ENCODE measurements around the gene CEBPG. TPM values are rescaled to one million over a fixed set of nuclear protein-coding genes. Genes with fewer than 3 reads are reported as not detected.

Gene CEBPG
- total and polyA plus RNA-seq, 2 donors (not counting 1 experiment from before 2014, with no cell fraction given), result 12.5 to 24.2 TPM

GRCh38 chr19:33333151-33333550 is 40.4 kb upstream of the CEBPG start:
- Histone ChIP-seq H2AFZ (ENCODE audit: insufficient read depth, low read depth, low read length, poor library complexity, severe bottlenecking) (no peak overlapping the region), H3K36me3 (replicated peaks in 1 of 2; ENCODE audit: control extremely low read depth in 1 of 2, control insufficient read depth in 1 of 2, extremely low read depth in 1 of 2, insufficient read depth in 2 of 2, low read length in 1 of 2) (no peaks in the 10 kb centered on the region), H3K4me1 (ENCODE audit: control insufficient read depth in 2 of 2, insufficient read depth in 2 of 2, low read length in 2 of 2) (peaks cover 17 to 24% of the 10 kb centered on the region in 2 donors), H3K27me3 (replicated peaks in 1 of 4; ENCODE audit: control extremely low read depth in 1 of 4, control insufficient read depth in 3 of 4, insufficient read depth in 4 of 4, low read length in 3 of 4) (peaks cover 0 to 2% (median under 1%) of the 10 kb centered on the region in 4 experiments), H3K79me2 (ENCODE audit: control insufficient read depth, insufficient read depth, low read length) (no peaks in the 10 kb centered on the region), H3K9me3 (ENCODE audit: control extremely low read depth in 1 of 3, control insufficient read depth in 2 of 3, insufficient read depth in 1 of 3, low read length in 2 of 3) (peaks cover 0 to 5% (median 0%) of the 10 kb centered on the region in 3 donors), H3K27ac (ENCODE audit: low read length in 2 of 2) (no peak overlapping the region), H3K9ac (ENCODE audit: low read length) (no peak overlapping the region), H3K4me2 (replicated peaks; ENCODE audit: low read depth, low read length, poor library complexity, severe bottlenecking) (no peak overlapping the region), H3K4me3 (ENCODE audit: control extremely low read depth in 1 of 5, extremely low read depth in 1 of 5, insufficient read depth in 1 of 5, low read depth in 2 of 5, low read length in 4 of 5) (no peak overlapping the region), H4K20me1 (ENCODE audit: control insufficient read depth, insufficient read depth, low read length, poor library complexity, severe bottlenecking) (no peaks in the 10 kb centered on the region)
- Mint-ChIP-seq H3K4me3 (no peak overlapping the region), H3K27ac (no peak overlapping the region), H3K27me3 (peaks cover 26% of the 10 kb centered on the region), H3K9me3 (ENCODE audit: insufficient read depth) (peaks cover 2% of the 10 kb centered on the region), H3K4me1 (peaks cover 14% of the 10 kb centered on the region)
- DNase-seq (no peak), ATAC-seq (ENCODE audit: low read depth) (no peak)
- WGBS (ENCODE audit: insufficient coverage), result 86% methylated on average over 1 of the region's 4 CpGs
- intact Hi-C loops (cut with micrococcal nuclease), result no loop called here
- TF ChIP-seq EZH2 (IDR thresholded peaks at IDR 0.05; ENCODE audit: borderline replicate concordance, insufficient read depth, low read depth, low read length, poor library complexity, severe bottlenecking), result no peak
- TF ChIP-seq, protein P1, sequence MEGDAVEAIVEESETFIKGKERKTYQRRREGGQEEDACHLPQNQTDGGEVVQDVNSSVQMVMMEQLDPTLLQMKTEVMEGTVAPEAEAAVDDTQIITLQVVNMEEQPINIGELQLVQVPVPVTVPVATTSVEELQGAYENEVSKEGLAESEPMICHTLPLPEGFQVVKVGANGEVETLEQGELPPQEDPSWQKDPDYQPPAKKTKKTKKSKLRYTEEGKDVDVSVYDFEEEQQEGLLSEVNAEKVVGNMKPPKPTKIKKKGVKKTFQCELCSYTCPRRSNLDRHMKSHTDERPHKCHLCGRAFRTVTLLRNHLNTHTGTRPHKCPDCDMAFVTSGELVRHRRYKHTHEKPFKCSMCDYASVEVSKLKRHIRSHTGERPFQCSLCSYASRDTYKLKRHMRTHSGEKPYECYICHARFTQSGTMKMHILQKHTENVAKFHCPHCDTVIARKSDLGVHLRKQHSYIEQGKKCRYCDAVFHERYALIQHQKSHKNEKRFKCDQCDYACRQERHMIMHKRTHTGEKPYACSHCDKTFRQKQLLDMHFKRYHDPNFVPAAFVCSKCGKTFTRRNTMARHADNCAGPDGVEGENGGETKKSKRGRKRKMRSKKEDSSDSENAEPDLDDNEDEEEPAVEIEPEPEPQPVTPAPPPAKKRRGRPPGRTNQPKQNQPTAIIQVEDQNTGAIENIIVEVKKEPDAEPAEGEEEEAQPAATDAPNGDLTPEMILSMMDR (IDR thresholded peaks at IDR 0.05), result no peak
- POLR2A ChIA-PET, result no interaction called here
- CTCF ChIA-PET, result no interaction called here

GRCh38 chr19:33333642-33334041 is 39.9 kb upstream of the CEBPG start:
- Histone ChIP-seq H3K27ac (ENCODE audit: low read length in 2 of 2) (no peak overlapping the region), H3K79me2 (ENCODE audit: control insufficient read depth, insufficient read depth, low read length) (no peaks in the 10 kb centered on the region), H3K4me1 (ENCODE audit: control insufficient read depth in 2 of 2, insufficient read depth in 2 of 2, low read length in 2 of 2) (peaks cover 17 to 24% of the 10 kb centered on the region in 2 donors), H3K9ac (ENCODE audit: low read length) (no peak overlapping the region), H3K4me3 (ENCODE audit: control extremely low read depth in 1 of 5, extremely low read depth in 1 of 5, insufficient read depth in 1 of 5, low read depth in 2 of 5, low read length in 4 of 5) (no peak overlapping the region), H3K9me3 (ENCODE audit: control extremely low read depth in 1 of 3, control insufficient read depth in 2 of 3, insufficient read depth in 1 of 3, low read length in 2 of 3) (peaks cover 0 to 5% (median 0%) of the 10 kb centered on the region in 3 donors), H2AFZ (ENCODE audit: insufficient read depth, low read depth, low read length, poor library complexity, severe bottlenecking) (no peak overlapping the region), H3K4me2 (replicated peaks; ENCODE audit: low read depth, low read length, poor library complexity, severe bottlenecking) (no peak overlapping the region), H3K36me3 (replicated peaks in 1 of 2; ENCODE audit: control extremely low read depth in 1 of 2, control insufficient read depth in 1 of 2, extremely low read depth in 1 of 2, insufficient read depth in 2 of 2, low read length in 1 of 2) (no peaks in the 10 kb centered on the region), H3K27me3 (replicated peaks in 1 of 4; ENCODE audit: control extremely low read depth in 1 of 4, control insufficient read depth in 3 of 4, insufficient read depth in 4 of 4, low read length in 3 of 4) (no peaks in the 10 kb centered on the region), H4K20me1 (ENCODE audit: control insufficient read depth, insufficient read depth, low read length, poor library complexity, severe bottlenecking) (no peaks in the 10 kb centered on the region)
- intact Hi-C loops (cut with micrococcal nuclease), result no loop called here
- Mint-ChIP-seq H3K9me3 (ENCODE audit: insufficient read depth) (peaks cover 2% of the 10 kb centered on the region), H3K4me1 (peaks cover 14% of the 10 kb centered on the region), H3K27me3 (peaks cover 22% of the 10 kb centered on the region), H3K27ac (no peak overlapping the region), H3K4me3 (no peak overlapping the region)
- WGBS (ENCODE audit: insufficient coverage), result 90% methylated on average over 2 of the region's 3 CpGs
- ATAC-seq (ENCODE audit: low read depth) (no peak), DNase-seq (no peak)
- ChIA-PET POLR2A (no interaction called here), CTCF (no interaction called here)
- no peak for TF ChIP-seq EZH2 (IDR thresholded peaks at IDR 0.05; ENCODE audit: borderline replicate concordance, insufficient read depth, low read depth, low read length, poor library complexity, severe bottlenecking)
- TF ChIP-seq, protein P1 (IDR thresholded peaks at IDR 0.05), result no peak

Data from B cell (primary cell).